Sigmoid colon (tissue), 7 donors: Measurements from ENCODE around the gene C2orf42. TPM values are rescaled to one million over a fixed set of nuclear protein-coding genes. Genes with fewer than 3 reads are reported as not detected.
"Not testable (repeated sequence)": the region's sequence is repeated elsewhere in the genome, so short reads cannot be mapped to it uniquely, and the experiment has no call there.

Experiments
- DNase-seq: peaks from one replicate; pipeline ENCODE4 v3.0.0-alpha.2; 2019
- H3K27ac ChIP-seq, 4 donors: fragments of 200-600 bp; sonication (generic); one replicate each; pipeline ENCODE4 v1.5.1; 2016 to 2019; ENCODE audit warnings: mild to moderate bottlenecking in 1 of 4
- H3K27me3 ChIP-seq, 3 donors: fragments of 200-600 bp; sonication (generic); one replicate each; pipeline ENCODE4 v1.5.1; 2019; ENCODE audit warnings: mild to moderate bottlenecking in 1 of 3
- H3K36me3 ChIP-seq, 4 donors: fragments of 200-600 bp; sonication (generic); one replicate each; pipeline ENCODE4 v1.5.1; 2016 to 2019
- H3K4me1 ChIP-seq, 4 donors: fragments of 200-600 bp; sonication (generic); one replicate each; pipeline ENCODE4 v1.5.1; 2017 to 2019
- H3K4me3 ChIP-seq, 4 donors: fragments of 200-600 bp; sonication (generic); one replicate each; pipeline ENCODE4 v1.5.1; 2017 to 2019; ENCODE audit warnings: mild to moderate bottlenecking in 2 of 4, moderate library complexity in 1 of 4
- H3K9me3 ChIP-seq, 4 donors: fragments of 200-600 bp in 3 of 4; sonication (generic) in 3 of 4; one replicate each; pipeline versions ENCODE4 v1.5.1 to v1.6.1; 2013 to 2019
- CTCF ChIP-seq, 4 experiments: fragments of 450-650 bp in 3 of 4; fragments of 200-600 bp in 1 of 4; IDR thresholded peaks; one replicate each; pipeline ENCODE4 v1.5.1; 2016 to 2019; ENCODE audit warnings: antibody characterized with exemption in 4 of 4, mild to moderate bottlenecking in 3 of 4, moderate library complexity in 2 of 4
- EP300 ChIP-seq, 4 donors: sonication (generic); formaldehyde crosslinking; IDR thresholded peaks; one replicate each; pipeline ENCODE4 v1.6.1; 2017; ENCODE audit warnings: antibody characterized with exemption in 4 of 4
- POLR2A ChIP-seq, 2 donors: fragments of 450-650 bp; IDR thresholded peaks; one replicate each; pipeline ENCODE4 v1.6.1; 2016; ENCODE audit warnings: antibody characterized with exemption in 2 of 2, mild to moderate bottlenecking in 2 of 2, moderate library complexity in 2 of 2
- POLR2AphosphoS5 ChIP-seq, 4 donors: sonication (generic); formaldehyde crosslinking; IDR thresholded peaks; one replicate each; pipeline ENCODE4 v1.6.1; 2017; ENCODE audit warnings: antibody characterized with exemption in 4 of 4
- WGBS, 2 donors: extraction: QIAGEN DNeasy Blood & Tissue Kit; methylation state at CpG; one replicate each; pipeline ENCODE4 v1.1.7; 2013; 5-methylcytosine and 5-hydroxymethylcytosine counted together
- intact Hi-C: fragments of 100-400 bp; cut with DNase I; formaldehyde crosslinking; loops from one replicate; pipeline ENCODE4 v1.15.1; 2023
- polyA plus RNA-seq, 3 donors: library from polyadenylated mRNA; stranded (reverse); fragments of 200-250 nt; gene quantifications; one replicate each; pipeline ENCODE4 v1.2.3, GENCODE V29; 2013
- total RNA-seq, 4 donors: library from RNA; depleted of rRNA; stranded (reverse); fragments of >200 nt; gene quantifications; one replicate each; pipeline ENCODE4 v1.1.0, GENCODE V29; 2016
- donor health status: healthy with polysubstance abuse.
- donor health status: Bipolar disorder and iron deficiency.
- donor health status: healthy.

The C2orf42 gene
- total and polyA plus RNA-seq, 7 donors, result 5.1 to 24.3 (median 8.8) TPM

GRCh38 chr2:70182689-70183088 is 8.1 kb downstream of the C2orf42 start:
- no peaks in the 10 kb centered on the region for H3K9me3 ChIP-seq
- no peaks in the 10 kb centered on the region for H3K4me1 ChIP-seq
- 92 to 94% methylated on average over 4 of the region's 4 CpGs for WGBS, 2 donors
- no peak overlapping the region for H3K27ac ChIP-seq
- H3K36me3 ChIP-seq, result peaks cover 0 to 43% (median 11%) of the 10 kb centered on the region in 4 donors
- intact Hi-C loops, result no loop called here
- H3K27me3 ChIP-seq, result no peaks in the 10 kb centered on the region
- no peak for DNase-seq
- no peak overlapping the region for H3K4me3 ChIP-seq
- TF ChIP-seq POLR2AphosphoS5 (IDR thresholded peaks at IDR 0.05), result no peak

GRCh38 chr2:70181363-70181956 is 9.4 kb downstream of the C2orf42 start:
- WGBS, 2 donors, result 86 to 93% methylated on average over 16 of the region's 16 CpGs
- TF ChIP-seq EP300 (IDR thresholded peaks at IDR 0.05), result no peak
- no peak for TF ChIP-seq POLR2A (IDR thresholded peaks at IDR 0.05)
- TF ChIP-seq CTCF (IDR thresholded peaks at IDR 0.05), result no peak
- peaks cover 0 to 55% (median 16%) of the 10 kb centered on the region in 4 donors for H3K36me3 ChIP-seq

GRCh38 chr2:70173520-70173919 is 17.3 kb downstream of the C2orf42 start:
- Histone ChIP-seq H3K4me1 (no peaks in the 10 kb centered on the region), H3K9me3 (no peaks in the 10 kb centered on the region), H3K27ac (no peak overlapping the region), H3K36me3 (peaks cover 3 to 94% (median 28%) of the 10 kb centered on the region in 4 donors), H3K4me3 (no peak overlapping the region), H3K27me3 (no peaks in the 10 kb centered on the region)
- TF ChIP-seq POLR2A (IDR thresholded peaks at IDR 0.05) (no peak), EP300 (IDR thresholded peaks at IDR 0.05) (no peak), CTCF (IDR thresholded peaks at IDR 0.05) (no peak), POLR2AphosphoS5 (IDR thresholded peaks at IDR 0.05) (no peak)
- no peak for DNase-seq
- intact Hi-C loops, result no loop called here
- 79 to 84% methylated on average over 8 of the region's 8 CpGs for WGBS, 2 donors

More at GRCh38 chr2:70181363-70181956, 9.4 kb downstream of the C2orf42 start:
- Histone ChIP-seq H3K27me3 (no peaks in the 10 kb centered on the region), H3K27ac (no peak overlapping the region), H3K9me3 (no peaks in the 10 kb centered on the region), H3K4me1 (no peaks in the 10 kb centered on the region), H3K4me3 (no peak overlapping the region)
- DNase-seq, result no peak
- intact Hi-C loops, result no loop called here

GRCh38 chr2:70169654-70170245 is 21.1 kb downstream of the C2orf42 start:
- DNase-seq, result not testable (repeated sequence)
- 91 to 96% methylated on average over 11 of the region's 11 CpGs for WGBS, 2 donors

GRCh38 chr2:70161069-70161534 is 29.7 kb downstream of the C2orf42 start:
- Histone ChIP-seq H3K9me3 (no peaks in the 10 kb centered on the region), H3K36me3 (peaks cover 8 to 93% (median 25%) of the 10 kb centered on the region in 4 donors), H3K27me3 (no peaks in the 10 kb centered on the region), H3K4me1 (no peaks in the 10 kb centered on the region), H3K4me3 (no peak overlapping the region), H3K27ac (no peak overlapping the region)
- WGBS, 2 donors, result 59 to 72% methylated on average over 2 of the region's 2 CpGs
- TF ChIP-seq CTCF (IDR thresholded peaks at IDR 0.05) (no peak), POLR2AphosphoS5 (IDR thresholded peaks at IDR 0.05) (no peak), EP300 (IDR thresholded peaks at IDR 0.05) (no peak), POLR2A (IDR thresholded peaks at IDR 0.05) (no peak)
- intact Hi-C loops, result no loop called here
- no peak for DNase-seq

More at GRCh38 chr2:70169654-70170245, 21.1 kb downstream of the C2orf42 start:
- H3K4me3 ChIP-seq, H3K9me3 ChIP-seq, H3K27me3 ChIP-seq, H3K27ac ChIP-seq, H3K4me1 ChIP-seq, intact Hi-C loops: not testable (repeated sequence)
- H3K36me3 ChIP-seq, result peaks cover 3 to 94% (median 22%) of the 10 kb centered on the region in 4 donors
